HG03025 (cell line): ENCODE measurements around the gene SLC9B2.
"Not testable (repeated sequence)": the region's sequence is repeated elsewhere in the genome, so short reads cannot be mapped to it uniquely, and the experiment has no call there.

Experiments
- ATAC-seq: cut with Tn5 transposase; IDR thresholded peaks from one replicate; pipeline ENCODE4 v1.9.1; 2021; ENCODE audit warnings: mild to moderate bottlenecking, moderate library complexity; ENCODE audit not compliant: unreplicated experiment, low FRiP score

SLC9B2 gene

GRCh38 chr4:103024996-103025395 lies 51.6 kb downstream of the SLC9B2 start:
- no peak for ATAC-seq

- no peak for ATAC-seq
Observed at GRCh38 chr4:103021120-103021519, 55.4 kb downstream of the SLC9B2 start.

- peak; percentile 99 for ATAC-seq
Observed at GRCh38 chr4:103019308-103020124, 57.0 kb downstream of the SLC9B2 start, which contains the start of gene SLC9B1. Gene SLC9B1, minus strand, starts transcription at chr4:103019705. Its CDS starts 27,994 bp downstream, at chr4:102991711.

- no peak for ATAC-seq
Observed at GRCh38 chr4:103018391-103019307, 57.9 kb downstream of the SLC9B2 start.

- no peak for ATAC-seq
Observed at GRCh38 chr4:103012551-103012950, 64.0 kb downstream of the SLC9B2 start.

GRCh38 chr4:103012060-103012459 lies 64.5 kb downstream of the SLC9B2 start:
- no peak for ATAC-seq

GRCh38 chr4:103011378-103012025 lies 65.1 kb downstream of the SLC9B2 start:
- no peak for ATAC-seq

GRCh38 chr4:103010804-103011203 lies 65.8 kb downstream of the SLC9B2 start:
- no peak for ATAC-seq

GRCh38 chr4:103008875-103009729 lies 67.5 kb downstream of the SLC9B2 start:
- no peak for ATAC-seq

GRCh38 chr4:103002551-103002950 lies 74.0 kb downstream of the SLC9B2 start:
- ATAC-seq: no peak

- ATAC-seq: no peak
Observed at GRCh38 chr4:102994803-102995202, 81.8 kb downstream of the SLC9B2 start.

- not testable (repeated sequence) for ATAC-seq
Observed at GRCh38 chr4:102993985-102994384, 82.6 kb downstream of the SLC9B2 start.

GRCh38 chr4:102988429-102989020 lies 88.0 kb downstream of the SLC9B2 start:
- ATAC-seq: no peak

GRCh38 chr4:102981005-102981404 lies 95.6 kb downstream of the SLC9B2 start:
- ATAC-seq: no peak
